Measurements from ENCODE around the gene ST3GAL3.

DNA sequence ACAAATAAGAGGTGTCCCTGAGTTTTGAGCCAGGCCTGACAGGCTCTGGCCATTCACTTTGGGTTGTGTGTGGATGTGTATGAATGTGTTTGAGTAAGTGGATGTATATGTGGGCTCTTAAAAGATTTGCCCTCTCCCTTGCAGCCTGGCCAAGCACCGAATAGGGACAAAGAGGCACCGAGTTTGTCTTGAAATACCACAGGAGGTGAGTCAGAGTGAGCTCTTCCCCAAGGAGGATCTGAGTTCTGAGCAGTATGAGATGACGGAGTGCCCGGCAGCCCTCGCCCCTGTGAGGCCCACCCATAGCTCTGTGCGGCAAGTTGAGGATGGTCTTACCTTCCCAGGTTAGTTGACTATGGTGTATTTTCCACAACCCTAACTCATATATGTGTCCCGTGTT, 38.4 kb upstream of the ST3GAL3 start:
- TF ChIP-seq POLR2AphosphoS5 (IDR thresholded peaks at IDR 0.05; ENCODE audit: borderline replicate concordance, low read depth, low read length) (no peak), EZH2 (IDR thresholded peaks at IDR 0.05) (no peak)
